Esophagus squamous epithelium (tissue), 4 donors: ENCODE results near the gene NEK5.

Source experiments
- CTCF ChIP-seq, 6 experiments: fragments of 450-650 bp in 4 of 6; fragments of 200-600 bp in 2 of 6; sonication (generic) in 2 of 6; IDR thresholded peaks; one replicate each; pipeline ENCODE4 v1.5.1; 2016 to 2019; ENCODE audit warnings: antibody characterized with exemption in 6 of 6, mild to moderate bottlenecking in 4 of 6, moderate library complexity in 4 of 6
- POLR2A ChIP-seq, 4 donors: fragments of 450-650 bp; IDR thresholded peaks; one replicate each; pipeline ENCODE4 v1.6.1; 2017; ENCODE audit warnings: antibody characterized with exemption in 4 of 4, mild to moderate bottlenecking in 4 of 4, moderate library complexity in 3 of 4

GRCh38 chr13:52147225-52147624, 18.4 kb upstream of the NEK5 start:
- TF ChIP-seq CTCF (IDR thresholded peaks at IDR 0.05) (no peak), POLR2A (IDR thresholded peaks at IDR 0.05) (no peak)
